GM18526 (cell line): Measurements from ENCODE around the gene FAM110A.

Source experiments
- POLR2A ChIP-seq: IDR thresholded peaks from 3 replicates; pipeline ENCODE4 v1.6.1; 2011; ENCODE audit not compliant: insufficient read length; ENCODE audit errors: extremely low read depth

Gene FAM110A

GRCh38 chr20:833450-834150 lies at the start of gene FAM110A:
TSS of gene FAM110A (plus strand) at chr20:833715. CDS start at chr20:844805, 11,090 bp downstream.
- peak; percentile 53 for TF ChIP-seq POLR2A

GRCh38 chr20:787825-788224 lies 45.7 kb upstream of the FAM110A start:
- TF ChIP-seq POLR2A: no peak

DNA sequence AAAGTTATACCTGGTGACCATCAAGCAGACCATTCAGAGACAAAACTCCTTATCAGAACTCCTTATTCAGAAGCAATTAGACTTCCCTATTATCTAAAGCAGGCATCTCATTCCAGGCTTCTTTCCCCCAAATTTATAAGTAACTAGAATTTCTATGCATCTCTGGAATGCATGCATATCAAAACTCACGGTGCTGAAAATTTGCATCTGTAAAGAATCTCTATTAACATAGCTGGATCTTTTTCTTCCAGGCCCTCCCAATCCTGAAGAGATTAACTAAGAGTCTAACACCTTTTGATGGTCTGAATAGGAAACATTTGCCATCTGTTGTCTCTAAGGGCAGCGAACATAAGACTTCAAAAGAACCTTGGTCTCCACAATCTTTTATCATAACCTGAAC lies 42.5 kb upstream of the FAM110A start:
- TF ChIP-seq POLR2A: no peak

GRCh38 chr20:792248-792647 lies 41.3 kb upstream of the FAM110A start:
- no peak for TF ChIP-seq POLR2A

- no peak for TF ChIP-seq POLR2A
Observed at GRCh38 chr20:796921-797320, 36.6 kb upstream of the FAM110A start.

- TF ChIP-seq POLR2A: no peak
Observed at GRCh38 chr20:801678-802077, 31.8 kb upstream of the FAM110A start.

GRCh38 chr20:805713-806112 lies 27.8 kb upstream of the FAM110A start:
- TF ChIP-seq POLR2A: no peak

DNA sequence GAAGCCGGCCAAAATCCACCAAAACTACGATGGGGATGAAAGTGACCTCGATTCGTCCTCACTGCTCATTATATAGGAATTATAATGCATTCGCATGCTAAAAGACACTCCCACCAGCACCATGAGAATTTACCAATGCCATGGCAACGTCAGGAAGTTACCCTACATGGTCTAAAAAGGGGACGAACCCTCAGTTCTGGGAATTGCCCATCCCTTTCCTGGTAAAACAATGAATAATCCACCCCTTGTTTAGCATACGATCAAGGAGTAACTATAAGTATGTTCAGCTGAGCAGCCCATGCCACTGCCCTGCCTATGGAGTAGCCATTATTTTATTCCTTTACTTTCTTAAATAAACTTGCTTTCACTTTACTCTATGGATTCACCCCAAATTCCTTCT lies 20.1 kb upstream of the FAM110A start:
- no peak for TF ChIP-seq POLR2A

GRCh38 chr20:815226-815625 lies 18.3 kb upstream of the FAM110A start:
- TF ChIP-seq POLR2A: no peak

- no peak for TF ChIP-seq POLR2A
Observed at GRCh38 chr20:815914-816606, 17.5 kb upstream of the FAM110A start.

GRCh38 chr20:818001-818664 lies 15.4 kb upstream of the FAM110A start:
- TF ChIP-seq POLR2A: no peak

GRCh38 chr20:819680-820322 lies 13.7 kb upstream of the FAM110A start:
- TF ChIP-seq POLR2A: no peak

GRCh38 chr20:820323-820953 lies 13.1 kb upstream of the FAM110A start:
- no peak for TF ChIP-seq POLR2A

DNA sequence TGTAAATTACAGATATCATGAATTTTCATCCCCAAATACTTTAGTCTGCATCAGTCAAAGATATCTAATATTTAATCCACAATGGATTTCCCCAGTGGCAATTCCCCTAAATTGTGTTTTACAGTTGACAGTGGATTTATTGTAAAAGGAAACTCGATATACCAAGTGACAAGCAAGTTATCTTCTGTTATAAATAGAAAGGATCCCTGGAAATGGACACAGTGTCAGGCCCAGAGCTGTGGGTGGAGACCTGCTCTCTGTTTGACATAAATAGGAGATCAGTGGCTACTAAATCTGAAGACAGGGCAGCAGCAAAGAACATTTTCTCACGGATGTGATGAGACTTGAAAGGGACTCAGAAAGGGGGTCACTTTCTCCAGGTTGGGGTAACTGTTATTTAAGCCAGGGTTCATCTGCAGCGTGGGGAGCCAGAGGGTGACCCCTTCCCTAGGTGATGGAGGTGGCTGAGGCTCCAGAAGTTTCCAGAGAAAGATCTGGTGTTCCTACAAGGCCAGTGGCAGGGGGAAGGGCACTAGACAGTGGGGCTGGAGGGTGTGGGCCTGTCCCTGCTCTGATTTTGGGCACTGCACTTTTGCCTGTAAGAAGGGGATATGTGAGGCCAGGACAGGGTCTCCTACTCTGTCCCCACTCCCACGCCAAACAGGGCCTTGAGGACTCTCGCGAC lies 12.3 kb upstream of the FAM110A start:
- TF ChIP-seq POLR2A: no peak

DNA sequence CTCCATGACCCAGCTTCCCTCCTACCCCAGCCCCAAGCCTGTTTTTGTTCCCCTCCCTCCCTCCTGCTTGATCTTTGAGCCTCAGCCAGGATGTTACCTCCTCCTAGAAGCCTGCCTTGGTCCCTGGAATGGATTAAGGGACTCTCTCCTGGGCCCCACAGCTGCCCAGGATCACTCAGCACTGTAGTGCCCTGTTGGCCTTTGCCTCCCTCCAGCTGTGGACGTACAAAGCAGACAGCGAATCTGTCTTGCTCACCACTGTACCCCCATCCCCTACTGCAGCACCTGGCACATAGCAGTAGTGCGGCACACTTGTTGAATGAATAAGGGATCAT lies 11.8 kb upstream of the FAM110A start:
- no peak for TF ChIP-seq POLR2A
